ENCODE data around the gene GRIK4.

Gene GRIK4

GRCh38 chr11:120717623-120718022 is 206.1 kb downstream of the GRIK4 start:
- H3K4me3 ChIP-seq (ENCODE audit: low read length): no peak overlapping the region
- TF ChIP-seq CTCF (conservative IDR thresholded peaks at IDR 0.05; ENCODE audit: low read length): no peak
- DNase-seq (ENCODE audit: low read depth): no peak

- no peak overlapping the region for H3K4me3 ChIP-seq (ENCODE audit: low read length)
- TF ChIP-seq CTCF (conservative IDR thresholded peaks at IDR 0.05; ENCODE audit: low read length): no peak
- no peak for DNase-seq (ENCODE audit: low read depth)
Measured at GRCh38 chr11:120718171-120718570, 206.6 kb downstream of the GRIK4 start.

DNA sequence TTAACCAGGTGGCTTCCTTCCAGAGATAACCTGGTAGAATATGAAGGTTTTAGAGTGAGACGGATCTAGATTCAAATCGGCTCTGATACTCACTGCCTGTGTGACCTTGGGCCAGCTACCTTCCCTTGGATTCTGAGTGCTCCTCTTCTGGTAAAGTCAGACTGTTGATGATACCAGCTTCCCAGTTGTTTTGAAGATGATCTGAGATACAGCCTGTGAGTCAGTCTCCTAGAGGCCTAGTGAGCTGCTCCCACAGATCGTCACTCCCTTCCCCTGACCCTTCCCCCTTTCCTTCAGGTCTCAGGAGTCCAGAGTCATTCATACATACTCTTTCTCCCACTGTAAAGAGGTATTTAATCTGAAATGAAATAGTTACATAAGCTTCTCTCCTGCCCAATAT is 207.8 kb downstream of the GRIK4 start:
- TF ChIP-seq CTCF (conservative IDR thresholded peaks at IDR 0.05; ENCODE audit: low read length): no peak
- DNase-seq (ENCODE audit: low read depth): no peak
- no peak overlapping the region for H3K4me3 ChIP-seq (ENCODE audit: low read length)

DNA sequence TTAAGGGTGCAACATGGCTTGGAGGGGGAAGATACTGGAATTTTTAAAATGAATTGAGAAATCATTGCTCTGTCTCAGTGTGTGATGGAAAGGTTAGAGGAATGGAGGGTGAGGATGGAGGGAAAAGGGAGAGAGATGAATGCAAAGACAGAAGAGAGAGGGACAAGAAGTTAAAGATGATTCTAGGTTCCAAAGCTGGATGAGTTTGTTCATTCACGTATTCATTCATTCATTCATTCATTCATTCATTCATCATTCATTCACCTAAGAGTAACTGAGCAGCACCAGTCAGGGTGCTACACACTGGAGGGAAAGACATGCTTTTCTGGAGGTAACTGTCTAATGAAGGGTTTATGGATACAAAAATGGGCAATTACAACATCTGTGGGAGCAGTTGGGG is 209.2 kb downstream of the GRIK4 start:
- no peak for DNase-seq (ENCODE audit: low read depth)
- TF ChIP-seq CTCF (conservative IDR thresholded peaks at IDR 0.05; ENCODE audit: low read length): no peak

DNA sequence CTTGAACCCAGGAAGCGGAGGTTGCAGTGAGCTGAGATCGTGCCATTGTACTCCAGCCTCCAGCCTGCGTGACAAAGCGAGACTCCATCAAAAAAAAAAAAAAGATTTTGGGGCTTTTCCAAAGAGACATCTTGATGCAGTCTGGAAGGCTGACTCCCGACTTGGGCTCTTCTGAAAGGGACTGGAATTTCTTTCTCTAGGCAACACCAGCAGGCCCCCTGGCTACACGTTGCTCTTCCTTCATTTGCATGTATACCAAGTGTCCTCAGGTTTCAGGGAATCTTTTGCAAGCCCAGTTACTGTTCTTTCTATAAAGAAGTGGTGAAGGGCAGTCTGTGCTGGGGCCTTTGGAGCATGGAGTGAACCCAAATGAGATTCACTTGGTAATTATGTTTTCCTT is 211.0 kb downstream of the GRIK4 start:
- DNase-seq (ENCODE audit: low read depth): no peak
- H3K4me3 ChIP-seq (ENCODE audit: low read length): no peak overlapping the region
- no peak for TF ChIP-seq CTCF (conservative IDR thresholded peaks at IDR 0.05; ENCODE audit: low read length)

More for the DNA sequence above, 209.2 kb downstream of the GRIK4 start:
- H3K4me3 ChIP-seq (ENCODE audit: low read length): no peak overlapping the region

GRCh38 chr11:120723751-120724150 is 212.2 kb downstream of the GRIK4 start:
- H3K4me3 ChIP-seq (ENCODE audit: low read length): no peak overlapping the region
- TF ChIP-seq CTCF (conservative IDR thresholded peaks at IDR 0.05; ENCODE audit: low read length): no peak
- no peak for DNase-seq (ENCODE audit: low read depth)

DNA sequence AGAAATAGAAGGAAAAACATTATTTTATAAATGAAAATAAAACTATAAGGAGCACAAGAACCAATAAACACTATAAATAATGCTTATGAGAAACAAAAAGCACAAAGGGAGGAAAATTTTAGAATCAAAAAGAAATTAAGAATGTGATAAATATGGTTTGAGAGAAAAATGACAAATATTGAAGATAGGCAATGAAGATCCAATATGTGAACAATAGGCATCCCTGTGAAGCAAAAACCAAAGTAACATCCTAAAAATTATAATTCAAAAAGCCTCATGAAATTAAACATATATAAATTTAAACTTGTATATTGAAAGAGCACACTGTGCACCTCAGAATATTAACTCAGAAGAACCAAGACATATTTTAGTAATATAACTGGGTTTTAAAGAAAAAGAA is 216.2 kb downstream of the GRIK4 start:
- TF ChIP-seq CTCF (conservative IDR thresholded peaks at IDR 0.05; ENCODE audit: low read length): no peak
- H3K4me3 ChIP-seq (ENCODE audit: low read length): no peak overlapping the region
- no peak for DNase-seq (ENCODE audit: low read depth)
